ENCODE results near the gene ADAR.
A peak's percentile ranks its signal among the peaks of the same experiment; 100 is the strongest.

ADAR gene

DNA sequence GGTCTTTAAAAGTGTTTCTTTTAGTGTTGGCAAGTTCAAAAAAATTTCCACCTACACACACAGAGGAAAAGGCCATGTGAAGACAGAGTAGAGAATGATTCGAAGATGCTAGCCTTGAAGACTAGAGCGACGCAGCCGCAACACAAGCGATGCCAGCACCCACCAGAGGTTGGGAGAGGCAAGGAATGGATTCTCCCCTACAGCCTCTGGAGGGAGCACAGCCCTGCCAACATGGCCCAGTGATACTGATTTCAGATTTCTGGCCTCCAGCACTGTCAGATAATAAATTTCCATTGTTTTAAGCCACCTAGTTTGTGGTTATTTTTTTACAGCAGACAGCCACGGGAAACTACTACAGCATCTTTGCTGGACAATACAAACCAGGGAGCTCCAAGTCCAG, 6.9 kb upstream of the ADAR start:
- no peak for DNase-seq

DNA sequence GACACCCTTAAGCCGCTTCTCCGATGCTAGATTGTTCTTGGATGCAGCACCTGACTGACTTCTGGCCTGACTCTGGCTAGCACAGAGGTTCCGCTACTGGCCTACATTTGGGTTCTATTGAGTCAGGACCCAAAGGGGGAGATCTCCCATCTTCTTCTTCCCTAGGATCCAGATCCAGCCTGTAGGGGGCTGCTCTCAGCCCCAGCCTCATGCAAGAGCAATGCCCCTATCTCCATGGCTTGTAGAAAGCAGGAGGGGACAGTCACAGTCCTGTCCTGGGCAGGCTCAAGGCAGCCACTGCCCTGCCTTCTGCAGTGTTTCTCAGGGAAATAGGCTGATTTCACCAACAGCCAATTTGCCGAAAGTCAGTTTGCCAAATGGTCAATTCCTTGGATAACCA, 6.3 kb upstream of the ADAR start:
- no peak for DNase-seq

DNA sequence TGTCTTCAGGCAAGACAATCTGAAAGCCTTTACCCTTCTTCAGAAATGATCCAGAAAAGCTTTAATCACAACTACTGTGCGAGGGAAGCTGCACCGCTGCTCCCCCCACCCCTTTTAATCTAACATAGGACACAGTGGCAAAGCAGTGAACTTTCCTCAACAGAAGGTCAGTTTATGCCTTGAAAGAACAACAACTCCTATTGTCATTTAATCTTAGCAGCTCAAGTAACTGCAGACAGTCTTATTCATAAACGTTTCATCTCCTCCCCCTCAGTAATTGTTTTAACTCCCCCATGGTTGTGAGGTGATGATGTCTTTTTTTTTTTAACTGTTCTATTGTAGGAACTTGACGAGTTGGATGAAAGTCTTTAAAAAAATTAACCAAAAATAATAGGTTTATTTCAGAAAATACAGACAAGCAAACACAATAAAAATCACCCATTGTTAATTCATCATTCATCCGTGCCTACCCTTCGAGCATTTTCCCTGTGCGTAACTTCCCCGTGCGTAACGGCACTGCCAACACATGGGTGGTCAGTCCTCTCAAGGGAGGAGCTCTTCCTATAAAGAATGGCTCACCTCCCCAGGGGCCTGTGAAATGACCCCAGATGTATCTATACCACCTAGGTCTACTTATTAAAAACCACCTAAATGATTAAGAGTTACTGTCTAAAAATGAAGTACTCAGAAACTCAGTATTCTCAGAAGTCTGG, 3.3 kb upstream of the ADAR start:
- no peak for DNase-seq

DNA sequence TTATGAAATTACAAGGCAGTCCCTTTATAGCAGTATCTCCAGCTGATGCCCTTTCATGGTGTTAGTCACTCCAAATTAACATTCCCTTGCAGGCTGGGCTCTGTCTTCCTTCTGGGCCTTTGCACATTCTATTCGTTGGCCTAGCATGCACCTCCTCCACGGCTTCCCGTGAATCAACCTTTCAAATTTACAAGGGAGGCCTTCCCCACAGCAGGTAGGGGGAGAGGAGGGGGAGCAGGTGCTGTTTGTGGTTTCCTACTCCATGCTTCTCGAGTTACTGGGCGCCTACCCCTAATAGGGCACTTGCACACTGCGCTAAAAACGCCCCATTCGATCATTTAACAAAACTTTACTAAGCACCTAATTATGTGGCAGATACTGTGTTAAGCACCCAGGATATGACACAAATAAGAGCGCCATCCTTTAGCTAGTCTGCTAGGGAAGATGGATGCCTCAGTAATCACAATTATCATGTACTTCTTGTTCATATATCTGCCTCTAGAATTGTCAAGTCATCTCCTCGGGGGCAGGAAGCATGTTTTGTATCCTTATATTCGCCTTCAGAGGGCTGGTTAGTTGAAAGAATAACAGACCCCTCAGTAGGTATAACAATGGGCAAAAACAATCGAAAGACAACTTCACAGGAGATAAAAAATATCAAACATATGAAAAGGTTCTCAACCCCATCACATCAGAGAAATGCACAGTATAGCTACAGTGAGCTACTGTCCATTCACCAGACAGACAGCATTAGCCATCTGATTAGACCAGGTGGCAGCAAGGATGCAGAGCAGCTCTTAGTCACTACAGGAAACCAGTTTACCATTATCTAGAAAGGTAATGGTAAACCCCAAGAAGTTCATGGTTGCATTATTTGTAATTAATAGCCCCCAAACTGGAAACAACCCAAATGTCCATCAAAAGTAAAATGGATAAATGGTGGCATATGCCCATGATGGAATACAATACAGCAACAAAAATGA, 1.7 kb upstream of the ADAR start:
- no peak for DNase-seq

DNA sequence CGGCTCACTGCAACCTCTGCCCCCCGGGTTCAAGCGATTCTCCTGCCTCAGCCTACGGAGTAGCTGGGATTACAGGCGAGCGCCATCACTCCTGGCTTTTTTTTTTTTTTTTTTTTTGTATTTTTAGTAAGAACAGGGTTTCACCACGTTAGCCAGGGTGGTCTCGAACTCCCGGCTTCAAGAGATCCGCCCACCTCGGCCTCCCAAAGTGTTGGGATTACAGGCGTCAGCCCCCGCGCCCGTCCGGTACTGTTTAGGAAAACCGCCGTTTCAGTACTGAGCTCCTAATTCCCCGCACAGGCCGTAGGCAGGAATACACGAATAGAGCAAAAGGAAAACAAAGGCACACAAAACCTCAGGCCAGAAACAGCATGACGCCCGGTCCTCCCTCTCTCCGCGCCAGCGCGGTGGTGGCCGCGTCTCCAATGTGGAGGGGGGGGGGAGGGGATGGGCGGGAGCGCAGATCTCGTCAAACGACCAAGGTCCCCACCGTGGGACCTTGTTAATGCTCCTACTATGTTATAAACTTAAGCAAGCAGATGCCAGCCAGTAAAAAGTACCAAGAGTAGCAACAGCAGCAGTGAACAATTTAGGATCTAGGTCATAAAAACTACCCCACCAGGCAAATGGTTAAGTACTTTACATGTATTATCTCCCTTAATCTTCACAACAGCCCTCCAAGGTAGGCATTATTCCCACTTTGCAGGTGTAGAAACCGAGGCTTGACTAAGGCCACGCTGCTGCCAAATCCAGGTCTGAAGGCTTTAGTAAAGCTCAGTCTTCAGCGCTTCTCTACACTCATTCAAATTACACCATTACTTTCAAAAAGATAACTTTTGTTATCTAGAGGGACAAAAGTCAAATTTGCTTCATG, 648 bp upstream of the ADAR start:
- peak; percentile 49 for DNase-seq

DNA sequence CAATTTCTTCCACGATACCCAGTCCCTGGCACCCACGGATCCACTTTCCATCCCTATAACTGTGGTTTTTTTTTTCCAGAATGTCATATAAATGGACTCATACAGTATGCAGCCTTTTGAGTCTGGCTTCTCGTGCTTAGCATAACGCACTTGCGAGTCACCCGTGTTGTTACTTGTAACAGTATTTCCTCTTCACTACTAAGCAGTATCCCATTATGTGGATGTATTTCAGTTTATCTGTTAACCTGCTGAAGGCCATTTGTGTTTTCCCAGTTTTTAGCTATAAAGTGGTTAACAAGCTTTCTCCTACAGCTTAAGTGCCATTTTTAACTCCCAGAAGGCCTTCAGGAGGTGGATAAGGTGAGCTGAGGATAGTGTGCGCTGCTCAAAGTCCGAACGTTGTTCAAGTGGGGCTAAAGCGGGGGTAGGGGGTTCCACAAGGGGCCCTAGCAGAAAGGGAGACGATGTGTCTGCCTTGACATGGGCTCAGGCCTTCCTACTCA, 829 bp downstream of the ADAR start:
- no peak for DNase-seq

DNA sequence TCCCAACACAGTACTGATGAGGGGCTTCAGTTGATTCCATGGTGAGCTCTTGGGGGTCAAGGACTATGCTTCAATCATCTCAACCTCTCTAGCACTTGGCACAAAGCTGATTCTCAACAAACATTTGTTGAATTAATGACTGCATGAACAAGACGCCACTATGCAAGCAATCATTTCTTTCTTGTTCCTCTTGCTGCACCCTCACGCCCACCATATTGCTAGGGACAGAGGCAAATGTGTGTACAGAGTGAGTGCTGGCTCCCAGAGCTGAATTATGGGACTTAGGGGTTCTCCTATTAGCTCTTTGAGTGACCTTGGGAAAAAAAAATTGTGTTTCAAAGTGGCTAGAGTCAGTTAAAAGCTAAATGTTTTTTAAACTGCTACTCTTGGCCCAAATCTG, 2.5 kb downstream of the ADAR start:
- DNase-seq, result no peak

DNA sequence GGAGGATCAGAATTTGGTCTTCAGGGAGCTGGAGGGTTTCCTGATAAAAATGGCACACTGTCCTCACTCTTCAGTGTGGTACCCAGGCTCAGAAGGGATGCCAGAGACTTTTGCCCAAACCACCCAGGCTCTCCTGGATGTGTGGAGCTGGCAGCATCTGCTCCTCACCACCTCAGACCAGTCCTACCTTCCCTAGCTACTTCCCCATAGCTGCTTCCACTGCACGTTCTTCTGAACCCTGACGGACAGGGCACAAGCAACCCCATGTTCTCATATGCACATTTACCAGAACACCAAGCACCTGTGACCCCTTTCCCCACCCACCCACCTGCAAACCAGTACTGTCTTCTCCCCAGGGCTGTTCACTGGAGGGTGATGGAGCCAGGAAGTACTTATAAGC, 4.7 kb downstream of the ADAR start:
- DNase-seq, result no peak

DNA sequence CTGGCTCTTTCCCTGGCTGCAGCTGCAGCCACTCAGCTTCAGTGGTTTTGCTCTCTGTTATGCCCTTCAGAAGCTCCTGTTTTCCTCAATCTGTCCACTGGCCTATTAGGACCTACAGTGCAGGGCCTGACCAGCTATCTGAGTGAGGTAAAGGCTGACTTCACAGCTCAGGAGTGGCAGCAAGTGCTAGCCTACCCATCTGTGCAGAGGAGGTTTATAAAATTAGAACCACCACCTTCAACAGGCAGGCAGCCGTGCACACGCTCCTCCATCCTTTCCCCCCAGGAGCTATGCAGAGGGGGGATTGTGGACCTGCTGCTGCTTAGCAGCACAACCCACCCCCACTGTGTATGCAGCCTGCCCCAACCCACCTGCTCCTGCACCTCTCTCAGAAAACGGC, 8.3 kb downstream of the ADAR start:
- no peak for DNase-seq

DNA sequence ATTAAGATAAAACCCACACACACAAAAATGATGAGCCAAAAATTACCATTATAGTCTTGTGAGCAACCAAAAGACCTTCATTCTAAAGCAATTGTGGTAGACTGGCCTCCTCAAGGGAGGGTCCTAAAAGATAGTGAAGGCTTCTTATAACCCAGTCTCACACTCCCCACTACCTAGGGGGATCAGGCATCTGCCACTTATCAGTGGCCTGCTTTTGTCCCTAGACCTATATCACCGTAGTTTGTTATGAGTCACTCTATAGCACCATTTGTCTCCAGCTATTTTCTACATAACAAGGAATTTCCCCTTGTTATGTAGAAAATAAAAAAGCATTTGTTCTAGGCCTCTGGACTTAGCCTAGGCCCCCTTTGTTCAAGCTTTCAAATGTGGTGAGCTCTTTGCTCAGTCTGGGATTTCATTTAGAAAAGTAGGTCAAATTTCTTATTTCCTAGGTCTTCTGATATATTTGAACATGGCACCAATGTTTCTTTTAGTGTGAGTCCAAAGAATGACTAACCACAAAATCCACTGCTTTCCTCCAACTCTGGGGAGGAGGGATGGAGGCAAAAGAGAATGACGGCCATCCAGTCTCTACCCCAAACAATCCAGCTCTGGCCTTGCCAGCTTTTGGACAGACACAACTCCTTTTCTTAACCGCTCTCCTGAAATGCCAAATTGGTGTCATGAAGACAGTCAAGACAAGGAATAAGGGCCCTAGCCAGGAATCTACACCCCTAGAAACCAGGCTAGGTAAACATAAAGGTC, 8.9 kb downstream of the ADAR start:
- no peak for DNase-seq

DNA sequence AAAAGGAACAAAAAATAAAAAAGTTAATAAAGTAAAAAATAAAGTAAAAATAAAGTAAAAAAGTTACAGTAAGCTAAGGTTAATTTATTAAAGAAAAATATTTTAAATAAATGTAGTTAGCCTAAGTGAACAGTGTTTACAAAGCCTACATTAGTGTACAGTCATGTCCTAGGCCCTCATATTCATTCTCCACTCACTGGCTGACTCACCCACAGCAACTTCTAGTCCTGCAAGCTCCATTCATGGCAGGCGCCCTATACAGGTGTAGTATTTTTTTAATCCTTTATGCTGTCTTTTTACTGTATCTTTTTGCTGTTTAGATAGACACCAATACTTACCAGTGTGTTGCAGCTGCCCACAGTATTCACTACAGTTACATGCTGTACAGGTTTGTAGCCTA, 12.4 kb downstream of the ADAR start:
- DNase-seq, result no peak

DNA sequence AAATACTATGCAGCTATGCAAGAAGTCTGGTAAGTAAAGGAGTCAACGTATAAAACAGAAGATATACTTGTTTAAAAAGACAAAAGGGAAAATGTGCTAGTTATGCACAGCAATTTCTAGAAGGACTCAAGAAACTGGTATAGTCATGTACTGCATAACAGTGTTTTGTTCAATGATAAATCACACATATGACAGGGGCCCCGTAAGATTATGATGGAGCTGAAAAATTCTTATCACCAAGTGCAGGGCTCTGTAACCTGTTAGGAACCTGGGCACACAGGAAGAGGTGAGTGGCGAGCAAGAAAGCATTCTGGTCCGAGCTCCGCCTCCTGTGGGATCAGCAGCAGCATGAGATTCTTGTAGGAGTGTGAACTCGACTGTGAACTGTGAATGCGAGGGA, 13.2 kb downstream of the ADAR start:
- DNase-seq, result no peak

DNA sequence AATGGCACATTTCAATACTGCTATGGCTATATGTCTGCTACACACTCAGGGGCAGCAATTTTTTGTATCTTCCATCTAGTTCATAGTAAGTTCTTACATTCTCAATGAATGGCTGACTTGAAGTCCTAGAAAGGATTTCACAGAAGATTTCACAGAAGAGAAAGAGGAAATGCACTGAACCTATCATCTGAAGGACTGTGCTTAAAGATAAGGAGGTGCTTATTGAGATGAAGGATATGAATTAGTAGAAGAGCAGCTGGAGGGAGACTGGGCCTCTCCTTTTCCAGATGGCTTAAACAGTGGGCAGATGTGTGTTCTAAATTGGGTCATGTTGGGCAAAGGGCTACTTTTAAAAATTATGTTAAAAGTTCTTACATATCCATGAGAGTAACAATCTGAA, 14.6 kb downstream of the ADAR start:
- DNase-seq, result no peak

DNA sequence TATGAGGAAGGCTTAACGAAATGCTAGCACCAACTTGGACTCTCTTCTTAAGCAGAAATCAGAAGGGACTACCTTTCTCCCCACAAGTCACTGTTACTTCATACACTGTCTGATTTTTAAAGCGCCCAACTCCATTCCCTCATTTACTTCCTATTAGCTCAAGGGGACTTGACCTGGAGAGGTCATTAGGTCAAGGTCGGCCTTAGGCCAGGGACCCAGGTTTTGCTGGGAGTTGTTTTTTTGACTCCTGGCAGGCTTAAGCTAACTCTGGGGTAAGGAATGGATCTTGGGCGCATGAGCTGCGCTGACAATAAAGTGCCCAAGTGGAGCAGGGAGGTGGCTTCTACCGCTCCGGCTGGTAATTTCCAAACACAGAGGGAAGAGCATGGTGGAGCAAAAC, 16.8 kb downstream of the ADAR start:
- no peak for DNase-seq

DNA sequence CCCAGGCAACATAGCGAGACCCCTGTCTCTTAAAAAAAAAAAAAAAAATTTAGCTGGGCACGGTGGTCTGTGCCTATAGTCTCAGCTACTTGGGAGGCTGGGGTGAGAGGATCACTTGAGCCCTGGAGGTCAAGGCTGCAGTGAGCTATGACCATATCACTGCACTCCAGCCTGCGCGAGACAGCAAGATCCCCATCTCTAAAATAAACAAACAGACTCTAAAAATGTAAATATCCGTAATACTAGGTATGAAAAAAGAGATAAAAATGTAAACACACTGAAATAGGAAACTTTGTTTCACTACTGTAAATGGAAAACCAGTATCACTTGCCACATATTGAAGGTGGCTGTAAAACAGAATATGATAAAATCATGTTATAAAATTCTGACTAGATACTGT, 17.2 kb downstream of the ADAR start:
- no peak for DNase-seq

DNA sequence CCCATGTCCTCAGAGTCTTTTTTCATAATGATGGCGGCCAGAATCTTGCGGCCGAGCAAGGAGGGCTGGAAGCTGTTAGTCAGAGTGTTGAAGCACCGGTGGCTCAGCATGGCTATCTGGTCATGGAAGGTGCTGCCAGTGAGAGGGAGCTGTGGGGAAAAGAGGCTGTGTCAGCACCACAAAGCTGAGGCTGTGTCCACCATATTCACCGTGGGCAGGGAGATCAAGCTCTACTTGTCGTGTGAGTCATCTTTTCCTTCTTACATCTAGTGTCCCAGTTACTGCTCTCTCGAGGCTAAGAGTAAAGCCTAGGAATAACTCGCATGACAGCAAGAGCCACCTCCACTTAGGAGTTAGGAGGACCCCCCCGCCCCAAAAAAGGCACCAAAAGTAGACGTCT, 18.2 kb downstream of the ADAR start:
- DNase-seq, result no peak

DNA sequence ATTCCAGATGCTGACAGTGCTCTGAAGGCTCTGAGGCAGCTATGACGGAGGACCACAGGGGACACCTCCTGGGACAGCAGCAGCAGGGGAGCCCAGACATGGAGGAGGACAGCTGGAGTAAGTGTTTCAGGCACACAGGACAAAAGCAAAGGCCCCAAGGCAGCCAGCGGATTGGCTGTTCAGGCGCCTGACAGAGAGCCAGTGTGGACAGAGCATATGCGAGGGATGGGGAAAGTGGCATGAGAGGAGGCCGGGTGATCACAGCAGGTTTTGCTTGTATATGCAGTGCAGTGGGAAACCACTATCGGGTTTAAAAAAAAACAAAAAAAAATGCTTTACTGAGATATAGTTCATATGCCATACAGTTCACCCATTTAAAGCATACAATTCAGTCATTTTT, 21.3 kb downstream of the ADAR start:
- DNase-seq, result no peak

DNA sequence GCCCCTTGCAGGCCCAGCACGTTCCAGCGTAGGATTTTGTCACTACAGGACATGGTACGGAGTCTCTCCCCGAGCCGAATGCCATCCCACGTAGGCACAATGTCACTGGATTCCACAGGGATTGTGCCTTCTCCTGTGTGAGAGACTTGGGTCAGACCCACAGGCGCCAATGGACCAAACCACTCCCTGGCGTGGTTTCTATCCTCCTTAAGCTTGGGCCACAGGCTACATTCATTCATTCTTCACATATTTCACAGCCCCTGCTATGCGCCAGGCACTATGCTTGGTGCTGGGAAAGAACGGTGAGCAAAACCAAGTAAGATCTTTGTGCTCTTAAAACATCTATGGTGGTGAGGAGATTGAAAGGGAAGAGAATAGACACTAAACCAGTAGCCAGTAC, 21.8 kb downstream of the ADAR start:
- DNase-seq, result no peak

DNA sequence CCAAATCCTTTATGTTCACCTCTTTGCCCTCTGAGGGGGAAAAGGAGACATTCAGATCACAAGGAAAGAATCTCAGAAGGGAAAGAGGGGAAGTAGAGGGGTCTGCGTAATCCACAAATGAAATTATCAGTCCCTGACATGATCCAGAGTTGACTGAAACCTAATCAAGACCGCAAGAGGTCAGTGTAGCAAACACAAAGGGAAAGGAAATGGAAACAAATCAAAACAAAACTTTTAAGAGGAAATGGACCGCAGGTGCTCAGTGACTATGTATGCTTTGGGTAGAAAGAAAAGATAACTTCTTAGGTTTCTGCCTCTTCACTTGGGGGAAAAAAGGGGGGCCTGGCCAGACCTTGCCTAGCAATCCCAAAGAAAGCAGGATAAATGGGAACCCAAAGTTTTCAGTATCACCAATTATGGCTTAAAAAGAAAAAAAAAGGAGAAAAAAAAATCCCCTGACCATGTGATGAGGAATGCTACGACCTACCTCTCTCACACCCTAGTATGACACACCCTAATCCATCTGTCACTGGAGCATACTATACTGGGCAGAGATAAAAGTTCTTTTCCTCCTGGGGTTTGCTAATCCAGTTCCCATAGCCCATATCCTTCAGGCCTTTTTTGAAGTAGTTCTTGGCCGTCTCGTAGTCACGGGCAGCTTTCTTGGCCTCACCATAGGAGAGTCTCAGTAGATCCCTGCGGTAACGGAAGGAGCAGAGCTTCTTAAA, 23.6 kb downstream of the ADAR start:
- no peak for DNase-seq

DNA sequence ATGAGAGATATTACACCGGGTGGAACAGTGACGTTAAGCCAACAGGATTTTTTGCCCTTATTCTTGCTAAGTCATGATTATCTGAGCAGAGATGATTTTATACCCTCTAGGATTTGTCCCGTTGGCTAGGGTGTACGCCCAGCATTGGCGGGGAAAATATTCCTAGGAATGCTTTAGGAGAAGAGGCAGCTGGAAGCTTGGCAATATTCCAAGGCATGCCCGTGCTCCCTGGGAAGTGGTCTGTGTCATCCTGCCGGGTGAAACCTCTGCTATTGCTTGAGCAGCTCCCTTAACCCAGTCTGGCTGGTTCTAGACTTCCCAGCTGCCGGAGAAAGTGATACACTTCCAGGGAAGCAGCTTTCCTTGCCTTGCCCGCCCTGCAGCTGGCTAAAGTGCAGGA, 24.2 kb downstream of the ADAR start:
- no peak for DNase-seq

DNA sequence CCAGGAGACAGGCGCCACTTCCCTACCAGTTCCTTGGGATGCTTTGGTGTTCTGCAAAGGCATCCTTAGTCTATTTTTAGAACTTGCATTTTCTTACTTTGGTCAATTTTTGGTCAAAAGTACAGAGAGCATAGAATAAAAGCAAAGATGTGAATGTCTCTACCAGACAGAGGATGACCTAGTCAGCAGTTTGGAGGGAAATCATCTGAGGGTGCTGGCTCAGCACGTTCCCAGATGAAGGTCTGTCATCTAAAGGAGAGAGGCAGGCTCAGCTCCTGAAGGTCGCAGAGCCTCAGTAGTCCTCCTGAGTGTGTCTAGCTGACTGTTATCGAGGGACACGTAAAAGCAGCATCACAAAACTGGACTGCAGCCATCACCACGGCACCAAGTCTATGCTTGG, 25.1 kb downstream of the ADAR start:
- DNase-seq, result no peak

DNA sequence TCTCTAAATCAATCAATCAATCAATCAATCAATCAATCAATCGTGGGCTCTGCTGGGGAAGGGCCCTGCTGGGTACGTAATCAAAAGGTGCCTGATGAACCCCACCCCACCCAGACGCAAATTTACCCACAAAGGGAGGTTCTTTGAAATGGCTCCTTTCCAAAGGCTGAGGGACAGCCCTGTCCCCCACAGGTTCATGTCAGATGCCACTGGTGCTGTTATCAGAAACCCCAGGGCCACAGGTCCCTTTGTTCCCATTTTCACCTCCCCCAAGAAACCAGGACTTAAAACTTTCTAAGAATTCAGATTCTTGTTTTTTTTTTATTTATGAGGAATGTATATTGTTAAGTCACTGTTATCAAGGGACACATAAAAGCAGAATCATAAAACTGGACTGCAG, 26.2 kb downstream of the ADAR start:
- no peak for DNase-seq

All from DMS 273 treated with DMSO at 0.1 percent for 48 hours (cell line).